K562 (cell line): ENCODE measurements around the gene KRT4. TPM values are rescaled to one million over a fixed set of nuclear protein-coding genes. Genes with fewer than 3 reads are reported as not detected.

Experiments used
- ATAC-seq: fragments of 200-7000 bp; cut with Tn5 transposase; 3 replicates; pipeline ENCODE4 v1.9.1; 2020; ENCODE audit warnings: moderate library complexity
- BruUV-seq: library from RNA; stranded (reverse); fragments of 400-500 nt; replicated peaks from 2 replicates; lab custom pipeline; 2021; lab: Mats Ljungman, UMichigan
- CTCF ChIA-PET: fragments of 300-600 bp; formaldehyde crosslinking; extraction: SDS; loops from one replicate; lab custom pipeline; 2021; ENCODE audit warnings: low intra/inter-chr PET ratio; lab: Yijun Ruan, JAX
- POLR2A ChIA-PET: fragments of 300-600, 350-650 bp; sonication (Branson Sonifier 250); formaldehyde crosslinking; extraction: SDS; loops from one replicate; lab custom pipeline; 2021; ENCODE audit warnings: antibody characterized with exemption, inconsistent platforms; lab: Yijun Ruan, JAX
- DNase-seq, 4 experiments: peaks; one replicate each; pipeline versions ENCODE4 v3.0.0 to v3.0.0-alpha.2; 2011 to 2018; ENCODE audit warnings: low spot score in 3 of 4, mixed read lengths in 3 of 4; ENCODE audit errors: extremely low read depth in 1 of 4
- FAIRE-seq: peaks from 2 replicates; lab custom pipeline; 2011; peaks lifted over from hg19 to GRCh38; lab: Jason Lieb, UNC
- H2AFZ ChIP-seq: 2 replicates; pipeline ENCODE4 v1.6.0; 2011; ENCODE audit warnings: low read depth, low read length, control low read depth, inconsistent platforms
- H3K27ac ChIP-seq: fragments of 200-600 bp; 3 replicates; pipeline ENCODE4 v1.8.0; 2011; ENCODE audit warnings: low read depth, mild to moderate bottlenecking, control low read depth, inconsistent platforms, low read length, moderate library complexity, mixed read lengths; ENCODE audit errors: extremely low read depth
- H3K27me3 ChIP-seq, 2 experiments: fragments of 300-600 bp in 1 of 2; 2 replicates in 1 of 2; 3 replicates in 1 of 2; pipeline versions ENCODE4 v1.6.0 to v1.8.0; 2011; ENCODE audit warnings: inconsistent platforms in 2 of 2, low read length in 2 of 2, mild to moderate bottlenecking in 1 of 2, mixed read lengths in 1 of 2, moderate library complexity in 1 of 2; ENCODE audit not compliant: control insufficient read depth in 2 of 2, insufficient read depth in 2 of 2
- H3K36me3 ChIP-seq: fragments of 300-600 bp; 3 replicates; pipeline ENCODE4 v1.8.0; 2011; ENCODE audit warnings: mild to moderate bottlenecking, low read length, inconsistent platforms; ENCODE audit not compliant: control insufficient read depth, insufficient read depth
- H3K4me1 ChIP-seq, 2 experiments: fragments of 200-600 bp in 1 of 2; replicated peaks in 1 of 2; 2 replicates in 1 of 2; 3 replicates in 1 of 2; pipeline versions ENCODE4 v1.5.1 to v1.8.0; 2011; ENCODE audit warnings: inconsistent platforms in 2 of 2, low read length in 2 of 2, mild to moderate bottlenecking in 1 of 2, mixed read lengths in 1 of 2, moderate library complexity in 1 of 2; ENCODE audit not compliant: control insufficient read depth in 2 of 2, insufficient read depth in 2 of 2
- H3K4me2 ChIP-seq: 2 replicates; pipeline ENCODE4 v1.6.1; 2011; ENCODE audit warnings: low read length, control low read depth, inconsistent platforms, mixed read lengths; ENCODE audit not compliant: insufficient read depth
- H3K4me3 ChIP-seq: fragments of 200-600 bp; sonication (generic), shearing (Covaris generic); 2 replicates; pipeline ENCODE4 v1.5.1; 2016; ENCODE audit warnings: control low read depth, inconsistent platforms
- H3K79me2 ChIP-seq: fragments of 200-600 bp; 3 replicates; pipeline ENCODE4 v1.8.0; 2011; ENCODE audit warnings: low read length, inconsistent platforms; ENCODE audit not compliant: control insufficient read depth, insufficient read depth
- H3K9ac ChIP-seq, 2 experiments: 2 replicates each; pipeline versions ENCODE4 v1.6.0 to v1.6.1; 2011; ENCODE audit warnings: low read depth in 2 of 2, low read length in 2 of 2, control low read depth in 1 of 2, inconsistent platforms in 1 of 2, mild to moderate bottlenecking in 1 of 2, mixed read lengths in 1 of 2; ENCODE audit not compliant: insufficient read depth in 1 of 2
- H3K9me1 ChIP-seq: one replicate; pipeline ENCODE4 v1.6.0; 2011; ENCODE audit warnings: inconsistent platforms, mild to moderate bottlenecking, low read length, moderate library complexity; ENCODE audit not compliant: control insufficient read depth, insufficient read depth
- H3K9me3 ChIP-seq: replicated peaks from 2 replicates; pipeline ENCODE4 v1.5.1; 2011; ENCODE audit warnings: low read depth, low read length, inconsistent platforms; ENCODE audit not compliant: control insufficient read depth, insufficient read depth
- H4K20me1 ChIP-seq: replicated peaks from 2 replicates; pipeline ENCODE4 v1.6.1; 2011; ENCODE audit warnings: low read length, inconsistent platforms, mixed read lengths; ENCODE audit not compliant: control insufficient read depth, insufficient read depth
- BCOR ChIP-seq: fragments of 450-650 bp; IDR thresholded peaks from 2 replicates; pipeline ENCODE4 v1.6.1; 2016
- COPS2 ChIP-seq: fragments of 450-650 bp; conservative IDR thresholded peaks from 2 replicates; pipeline ENCODE4 v1.6.1; 2016; ENCODE audit warnings: mild to moderate bottlenecking, moderate library complexity
- LEF1 ChIP-seq: fragments of 450-650 bp; IDR thresholded peaks from 2 replicates; pipeline ENCODE4 v1.6.1; 2016; ENCODE audit warnings: mild to moderate bottlenecking
- RBM25 ChIP-seq: fragments of 200-400 bp; formaldehyde crosslinking; IDR thresholded peaks from 2 replicates; pipeline ENCODE4 v1.6.1; 2018; ENCODE audit warnings: low read length, low read depth, moderate library complexity; ENCODE audit not compliant: severe bottlenecking
- SMARCC2 ChIP-seq: fragments of 450-650 bp; IDR thresholded peaks from 2 replicates; pipeline ENCODE4 v1.6.1; 2017; ENCODE audit warnings: antibody characterized with exemption, moderate library complexity, mild to moderate bottlenecking, low read depth
- SPI1 ChIP-seq: IDR thresholded peaks from 2 replicates; pipeline ENCODE4 v1.6.1; 2011; ENCODE audit warnings: low read depth, low read length, control low read depth, borderline replicate concordance
- U2AF1 ChIP-seq: fragments of 200-400 bp; formaldehyde crosslinking; optimal IDR thresholded peaks from 2 replicates; pipeline ENCODE3; 2017; ENCODE audit warnings: mild to moderate bottlenecking, low read depth, low read length, moderate library complexity
- ZFP36 ChIP-seq: fragments of 150-350 bp; IDR thresholded peaks from 2 replicates; pipeline ENCODE4 v1.6.1; 2018; ENCODE audit warnings: low read length, low read depth; ENCODE audit not compliant: partially characterized antibody
- ZNF23 ChIP-seq: fragments of 250-450 bp; sonication (Bioruptor Pico); IDR thresholded peaks from 2 replicates; pipeline ENCODE4 v1.4.0; 2020; ENCODE audit warnings: mild to moderate bottlenecking
- ZNF274 ChIP-seq: IDR thresholded peaks from 2 replicates; pipeline ENCODE4 v1.6.1; 2011; ENCODE audit warnings: low read depth, mild to moderate bottlenecking, low read length, moderate library complexity, borderline replicate concordance
- ZNF431 ChIP-seq: sonication (generic); formaldehyde crosslinking; IDR thresholded peaks from 2 replicates; pipeline ENCODE4 v1.8.0; 2022; ENCODE audit warnings: mild to moderate bottlenecking, missing genetic modification reagents
- WGBS: fragments of 100-300 bp; shearing (Covaris generic); methylation state at CpG from one replicate; pipeline ENCODE4 v1.1.6; 2016; ENCODE audit warnings: low coverage, mixed read lengths; ENCODE audit not compliant: insufficient coverage; ENCODE audit errors: missing lambda C conversion rate; 5-methylcytosine and 5-hydroxymethylcytosine counted together
- in situ Hi-C: fragments of 300-500 bp; cut with MboI; formaldehyde crosslinking; loops from 4 replicates; pipeline ENCODE4 v1.15.0; 2018; ENCODE audit warnings: inconsistent platforms, mixed read lengths
- intact Hi-C: fragments of 100-400 bp; cut with micrococcal nuclease; formaldehyde crosslinking; loops from 2 replicates; pipeline ENCODE4 v1.14.2; 2022
- polyA plus RNA-seq, 8 experiments: library from polyadenylated mRNA; depleted of rRNA in 4 of 8; stranded (reverse) in 5 of 8; unstranded in 3 of 8; fragments of >200 nt; fragmentation: Nextera tagmentation in 2 of 8; fragmentation: Illumina TruSeq in 1 of 8; extraction: Ambion mirVana in 2 of 8; extraction: Trizol in 1 of 8; gene quantifications; 2 replicates each; pipeline versions ENCODE4 v1.2.1 to v1.2.3, GENCODE V29; 2011 to 2014; ENCODE audit warnings: inconsistent platforms in 1 of 8, missing spikeins in 1 of 8
- total RNA-seq, 7 experiments: library from RNA; depleted of rRNA in 6 of 7; stranded (reverse); fragments of >200 nt in 6 of 7; fragmentation: Illumina TruSeq in 2 of 7; extraction: Trizol in 2 of 7; gene quantifications; 2 replicates each; pipeline versions ENCODE4 v1.2.1 to v1.2.3, GENCODE V29; 2011 to 2021; ENCODE audit warnings: low replicate concordance in 1 of 7

The KRT4 gene
- total and polyA plus RNA-seq, 9 of the 15 experiments (the other 6 are each of a cell fraction or from before 2014, with no cell fraction given) = not detected

DNA sequence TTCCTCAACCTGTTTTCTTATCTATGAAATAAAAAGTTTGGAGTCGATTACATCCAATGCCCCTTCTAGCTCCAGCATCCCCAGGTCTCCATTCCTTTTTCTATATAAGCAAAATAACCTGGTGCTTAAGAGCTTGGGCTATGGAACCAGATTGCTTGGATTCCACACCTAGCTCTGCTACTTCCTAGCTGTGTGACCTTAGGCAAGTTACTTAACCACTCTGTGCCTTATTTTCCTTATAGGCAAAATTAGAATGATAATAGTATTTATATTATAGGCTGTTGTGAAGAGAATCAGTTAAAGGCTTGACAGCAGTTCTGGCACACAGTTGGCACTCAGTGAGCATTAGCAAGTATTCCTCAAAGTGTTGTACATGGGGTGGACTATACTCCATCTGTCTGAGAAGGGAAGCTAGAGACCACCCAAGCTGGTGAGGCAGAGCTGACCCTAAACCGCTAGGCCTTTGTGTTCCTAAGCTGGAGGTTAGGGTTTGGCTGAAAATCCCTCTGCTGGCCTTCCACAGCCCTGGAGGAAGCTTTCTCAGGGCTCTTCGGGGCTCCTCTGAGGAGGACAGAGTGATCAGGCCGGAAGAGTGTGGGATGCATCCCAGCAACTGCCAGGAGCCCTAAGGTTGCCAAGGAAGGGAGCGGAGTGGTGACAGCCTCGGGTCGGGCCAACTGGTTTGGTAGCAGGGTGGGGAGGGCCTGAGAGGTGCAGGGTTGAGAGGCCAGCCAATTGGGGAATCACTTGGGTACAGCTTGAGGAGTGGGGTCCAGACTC is 6.0 kb upstream of the KRT4 start:
- TF ChIP-seq SMARCC2 = no peak
- no peak for TF ChIP-seq SPI1
- no peak for TF ChIP-seq LEF1
- TF ChIP-seq U2AF1 = no peak
- no peak for TF ChIP-seq ZNF431 (CRISPR knock-in tag)
- TF ChIP-seq BCOR = peak; percentile 64
- TF ChIP-seq COPS2 = no peak
- TF ChIP-seq ZNF23 (CRISPR knock-in tag) = no peak
- TF ChIP-seq ZNF274 = no peak
- peak; percentile 71 for TF ChIP-seq ZFP36
- peak; percentile 88 for TF ChIP-seq RBM25
- CTCF ChIA-PET = interaction anchor here (0.6 kb wide), 1 partner anchor 19 kb away, joined by 3 read pairs; no protein-coding TSS in a partner anchor
- in situ Hi-C loops = no loop called here

More for the DNA sequence above, 6.0 kb upstream of the KRT4 start:
- Histone ChIP-seq H2AFZ (no peak overlapping the region), H3K9me3 (no peaks in the 10 kb centered on the region), H4K20me1 (no peaks in the 10 kb centered on the region; the same call in 1 of the 2 replicates), H3K9me1 (no peaks in the 10 kb centered on the region), H3K9ac (no peak overlapping the region), H3K27me3 (peaks cover 22 to 72% of the 10 kb centered on the region in 2 experiments; a peak in 4 of 5 replicates), H3K4me2 (no peak overlapping the region), H3K4me1 (no peaks in the 10 kb centered on the region; a peak in 2 of 5 replicates), H3K79me2 (no peaks in the 10 kb centered on the region), H3K4me3 (no peak overlapping the region), H3K27ac (no peak overlapping the region), H3K36me3 (no peaks in the 10 kb centered on the region)
- BruUV-seq = no TSS peak
- POLR2A ChIA-PET = interaction anchor here (0.6 to 1.1 kb wide), 3 partner anchors 13 to 252 kb away, joined by 3 to 5 read pairs (median 3); no protein-coding TSS in a partner anchor
- DNase-seq = no peak
- intact Hi-C loops = no loop called here
- FAIRE-seq = no peak
- WGBS = 3% methylated on average over 7 of the region's 7 CpGs
- ATAC-seq = no peak
